GM23248 (cell line): ENCODE measurements around the gene LHX3. TPM values are rescaled to one million over a fixed set of nuclear protein-coding genes. Genes with fewer than 3 reads are reported as not detected.

ENCODE experiments used
- DNase-seq: peaks from one replicate; pipeline ENCODE4 v3.0.0-alpha.2; 2015
- H2AFZ ChIP-seq: fragments of 200-600 bp; sonication (generic); 2 replicates; pipeline ENCODE4 v1.6.1; 2016; ENCODE audit warnings: antibody characterized with exemption
- H3F3A ChIP-seq: fragments of 200-600 bp; sonication (generic); 2 replicates; pipeline ENCODE4 v1.6.1; 2016; ENCODE audit warnings: mild to moderate bottlenecking, antibody characterized with exemption, mixed run types; ENCODE audit not compliant: insufficient read depth
- H3K27ac ChIP-seq: fragments of 200-600 bp; sonication (generic); 2 replicates; pipeline ENCODE4 v1.5.1; 2016; ENCODE audit warnings: mild to moderate bottlenecking
- H3K27me3 ChIP-seq: fragments of 200-600 bp; sonication (generic); replicated peaks from 2 replicates; pipeline ENCODE4 v1.6.1; 2016; ENCODE audit warnings: mild to moderate bottlenecking; ENCODE audit not compliant: insufficient read depth
- H3K36me3 ChIP-seq: fragments of 200-600 bp; sonication (generic); 2 replicates; pipeline ENCODE4 v1.6.1; 2016; ENCODE audit warnings: low read depth, mild to moderate bottlenecking
- H3K4me1 ChIP-seq: fragments of 200-600 bp; sonication (generic); 2 replicates; pipeline ENCODE4 v1.6.1; 2016; ENCODE audit warnings: mild to moderate bottlenecking; ENCODE audit not compliant: insufficient read depth
- H3K4me2 ChIP-seq: fragments of 200-600 bp; sonication (generic); one replicate; pipeline ENCODE4 v1.6.1; 2016; ENCODE audit warnings: mild to moderate bottlenecking; ENCODE audit not compliant: unreplicated experiment
- H3K4me3 ChIP-seq: fragments of 200-600 bp; sonication (generic); 2 replicates; pipeline ENCODE4 v1.5.1; 2016; ENCODE audit warnings: mild to moderate bottlenecking
- H3K79me2 ChIP-seq: fragments of 200-600 bp; sonication (generic); 2 replicates; pipeline ENCODE4 v1.6.1; 2016; ENCODE audit warnings: mild to moderate bottlenecking; ENCODE audit not compliant: insufficient read depth
- H3K9ac ChIP-seq: fragments of 200-600 bp; sonication (generic); 2 replicates; pipeline ENCODE4 v1.6.1; 2016; ENCODE audit warnings: mild to moderate bottlenecking
- H3K9me2 ChIP-seq: fragments of 200-600 bp; sonication (generic); 2 replicates; pipeline ENCODE4 v1.6.1; 2016; ENCODE audit warnings: mixed run types, mild to moderate bottlenecking, moderate library complexity; ENCODE audit not compliant: insufficient read depth
- H3K9me3 ChIP-seq: fragments of 200-600 bp; sonication (generic); one replicate; pipeline ENCODE4 v1.6.1; 2017; ENCODE audit warnings: low read depth
- H4K20me1 ChIP-seq: fragments of 200-600 bp; sonication (generic); 2 replicates; pipeline ENCODE4 v1.6.0; 2016; ENCODE audit not compliant: insufficient read depth
- EZH2 ChIP-seq: fragments of 200-600 bp; sonication (generic); IDR thresholded peaks from 2 replicates; pipeline ENCODE4 v1.6.1; 2018; ENCODE audit warnings: antibody characterized with exemption, mild to moderate bottlenecking; ENCODE audit not compliant: insufficient read depth, poor library complexity, severe bottlenecking
- EZH2phosphoT487 ChIP-seq: fragments of 200-600 bp; sonication (generic); IDR thresholded peaks from 2 replicates; pipeline ENCODE4 v1.6.1; 2018; ENCODE audit warnings: antibody characterized with exemption, moderate library complexity, mild to moderate bottlenecking, low read depth; ENCODE audit not compliant: insufficient read depth
- WGBS, 2 experiments: methylation state at CpG; one replicate each; pipeline ENCODE4 v1.1.6; 2015 to 2017; ENCODE audit warnings: low lambda C conversion rate in 2 of 2, low coverage in 1 of 2; ENCODE audit errors: missing lambda C conversion rate in 2 of 2; 5-methylcytosine and 5-hydroxymethylcytosine counted together
- in situ Hi-C: fragments of 300-500 bp; cut with MboI; formaldehyde crosslinking; loops from 2 replicates; pipeline ENCODE4 v1.15.0; 2020
- polyA plus RNA-seq: library from polyadenylated mRNA; unstranded; fragments of >200 nt; fragmentation: Nextera tagmentation; extraction: Ambion mirVana; gene quantifications from 2 replicates; pipeline ENCODE4 v1.2.1, GENCODE V29; 2016
- total RNA-seq: library from RNA; depleted of rRNA; stranded (reverse); fragments of >200 nt; shearing (Covaris generic); gene quantifications from 2 replicates; pipeline ENCODE4 v1.2.3, GENCODE V29; 2014; rRNA removed

The LHX3 gene
- total and polyA plus RNA-seq, 2 experiments from 2014 or later, result not detected

DNA sequence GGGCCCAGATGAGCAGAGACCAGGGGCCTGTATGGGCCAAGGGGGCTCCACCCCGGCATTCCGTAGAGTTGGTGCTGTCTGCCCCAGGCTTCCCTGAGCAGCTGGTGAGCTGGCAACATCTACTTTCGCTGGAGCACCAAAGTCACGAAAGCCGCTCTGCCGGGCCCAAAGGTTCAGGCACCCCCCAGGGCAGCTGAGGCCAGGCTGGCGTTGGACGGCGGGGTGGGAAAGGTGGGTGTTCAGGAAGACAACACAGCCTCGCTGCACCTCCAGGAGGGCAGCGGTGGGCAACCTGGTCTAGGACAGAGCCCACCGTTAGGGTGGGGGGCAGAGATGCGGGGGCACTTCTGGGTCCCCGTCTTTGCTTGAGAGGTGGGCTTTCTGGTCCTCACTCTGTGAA, 56.2 kb downstream of the LHX3 start:
- Histone ChIP-seq H3F3A (no peaks in the 10 kb centered on the region), H2AFZ (no peak overlapping the region), H3K27me3 (peaks cover 17% of the 10 kb centered on the region; the same call in 1 of the 2 replicates), H3K9me2 (no peaks in the 10 kb centered on the region), H3K4me2 (no peak overlapping the region), H3K36me3 (no peaks in the 10 kb centered on the region), H3K79me2 (no peaks in the 10 kb centered on the region), H4K20me1 (no peaks in the 10 kb centered on the region), H3K27ac (no peak overlapping the region), H3K9me3 (no peaks in the 10 kb centered on the region), H3K4me1 (no peaks in the 10 kb centered on the region), H3K4me3 (no peak overlapping the region), H3K9ac (no peak overlapping the region)
- WGBS, 2 experiments, result 55 to 71% methylated on average over 9 to 14 of the region's 14 CpGs
- TF ChIP-seq EZH2 (no peak), EZH2phosphoT487 (no peak)
- in situ Hi-C loops, result no loop called here
- no peak for DNase-seq

GRCh38 chr9:136147890-136148714, 56.8 kb downstream of the LHX3 start:
- no peak for DNase-seq
- no peak overlapping the region for H2AFZ ChIP-seq
- TF ChIP-seq EZH2phosphoT487, result no peak
- TF ChIP-seq EZH2, result no peak
- no peak overlapping the region for H3K4me3 ChIP-seq
- H3K36me3 ChIP-seq, result no peaks in the 10 kb centered on the region
- no peak overlapping the region for H3K4me2 ChIP-seq
- H3F3A ChIP-seq, result no peaks in the 10 kb centered on the region
- no peaks in the 10 kb centered on the region for H3K79me2 ChIP-seq
- no peaks in the 10 kb centered on the region for H4K20me1 ChIP-seq
- H3K9me2 ChIP-seq, result no peaks in the 10 kb centered on the region
- H3K27me3 ChIP-seq, result peaks cover 17% of the 10 kb centered on the region; the same call in 1 of the 2 replicates
- H3K9ac ChIP-seq, result no peak overlapping the region
- WGBS, 2 experiments, result 11 to 14% methylated on average over 34 to 35 of the region's 35 CpGs
- no peaks in the 10 kb centered on the region for H3K9me3 ChIP-seq
- in situ Hi-C loops, result no loop called here
- no peaks in the 10 kb centered on the region for H3K4me1 ChIP-seq
- no peak overlapping the region for H3K27ac ChIP-seq

DNA sequence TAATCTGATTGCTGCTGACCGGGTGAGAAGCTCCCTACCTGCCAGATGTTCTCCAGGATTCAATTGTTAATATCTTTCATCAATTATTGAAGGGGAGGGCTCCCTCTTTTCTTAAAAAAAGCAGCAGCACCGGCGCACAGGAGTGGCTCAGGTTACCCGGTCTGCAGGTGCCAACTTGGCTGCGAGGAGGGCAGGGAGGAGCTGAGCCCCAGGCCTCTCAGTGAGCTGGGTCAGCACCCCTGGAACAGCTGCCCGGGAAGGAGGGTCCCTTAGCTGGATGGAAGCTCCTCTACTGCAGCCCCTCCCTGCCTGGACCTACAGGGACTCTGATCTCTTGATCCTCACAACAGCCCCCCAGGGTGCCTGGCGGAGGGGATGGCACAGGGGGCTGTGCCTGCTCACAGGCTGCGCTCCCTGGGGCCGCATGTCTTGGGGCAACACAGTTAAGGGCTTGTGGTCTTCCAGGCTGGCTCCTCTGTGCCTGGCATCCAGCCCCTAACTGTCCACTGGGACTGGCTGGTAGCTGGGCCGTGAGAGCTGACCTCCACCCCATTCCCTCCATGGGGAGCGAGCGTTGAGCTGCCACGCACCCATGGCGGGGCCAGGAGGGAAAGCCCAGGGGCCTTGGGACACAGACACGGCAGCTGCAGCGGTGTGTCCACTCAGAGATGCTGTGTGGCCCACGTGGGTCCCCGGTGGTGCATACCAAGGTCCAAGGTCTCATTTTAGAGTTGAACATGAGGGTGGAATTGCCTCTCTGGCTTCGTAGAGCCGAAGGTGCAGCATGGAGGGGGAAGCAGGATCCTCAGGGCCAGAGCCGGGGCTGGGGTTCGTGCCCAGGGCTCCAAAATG, 57.7 kb downstream of the LHX3 start:
- Histone ChIP-seq H3K9me3 (no peaks in the 10 kb centered on the region), H2AFZ (no peak overlapping the region), H3F3A (no peaks in the 10 kb centered on the region), H3K4me2 (no peak overlapping the region), H3K36me3 (no peaks in the 10 kb centered on the region), H3K27me3 (peaks cover 17% of the 10 kb centered on the region; the same call in 1 of the 2 replicates), H3K9ac (no peak overlapping the region), H3K4me3 (no peak overlapping the region), H3K4me1 (no peaks in the 10 kb centered on the region), H3K79me2 (no peaks in the 10 kb centered on the region), H4K20me1 (no peaks in the 10 kb centered on the region), H3K9me2 (no peaks in the 10 kb centered on the region), H3K27ac (no peak overlapping the region)
- in situ Hi-C loops, result no loop called here
- 33 to 43% methylated on average over 21 to 22 of the region's 22 CpGs for WGBS, 2 experiments
- no peak for DNase-seq
- no peak for TF ChIP-seq EZH2
- no peak for TF ChIP-seq EZH2phosphoT487

Other genes with a start within 250 kb of the LHX3 start
- 45.9 and 54.3 TPM in 2 replicates for gene UBAC1, start 243.8 kb downstream of the LHX3 start, total RNA-seq
- gene UBAC1, start 243.8 kb downstream of the LHX3 start, polyA plus RNA-seq, result 29.3 and 29.4 TPM in 2 replicates
- gene NACC2, start 109.8 kb downstream of the LHX3 start, total RNA-seq, result 30.7 and 35.9 TPM in 2 replicates
- 5.2 and 5.3 TPM in 2 replicates for gene NACC2, start 109.8 kb downstream of the LHX3 start, polyA plus RNA-seq
- gene TMEM250, start 86.3 kb downstream of the LHX3 start, total RNA-seq, result 69.7 and 94.0 TPM in 2 replicates
- 25.2 and 25.9 TPM in 2 replicates for gene TMEM250, start 86.3 kb downstream of the LHX3 start, polyA plus RNA-seq
- gene QSOX2, start 40.7 kb upstream of the LHX3 start, total RNA-seq, result 11.7 and 16.4 TPM in 2 replicates
- 1.7 and 1.9 TPM in 2 replicates for gene QSOX2, start 40.7 kb upstream of the LHX3 start, polyA plus RNA-seq
- gene CCDC187, start 99.0 kb upstream of the LHX3 start, total RNA-seq, result not detected in 2 replicates
- gene CCDC187, start 99.0 kb upstream of the LHX3 start, polyA plus RNA-seq, result not detected in 2 replicates
- 51.6 and 57.1 TPM in 2 replicates for gene GPSM1, start 122.4 kb upstream of the LHX3 start, total RNA-seq
- 12.4 and 13.7 TPM in 2 replicates for gene GPSM1, start 122.4 kb upstream of the LHX3 start, polyA plus RNA-seq
- gene DNLZ, start 158.6 kb upstream of the LHX3 start, total RNA-seq, result 12.3 and 49.8 TPM in 2 replicates
- gene DNLZ, start 158.6 kb upstream of the LHX3 start, polyA plus RNA-seq, result 25.9 and 27.1 TPM in 2 replicates
- gene CARD9, start 168.5 kb upstream of the LHX3 start, total RNA-seq, result 0.11 TPM in 1 of 2 replicates, not detected in the other
- gene CARD9, start 168.5 kb upstream of the LHX3 start, polyA plus RNA-seq, result 0.60 and 0.61 TPM in 2 replicates
- 5.2 and 8.2 TPM in 2 replicates for gene SNAPC4, start 195.0 kb upstream of the LHX3 start, total RNA-seq
- gene SNAPC4, start 195.0 kb upstream of the LHX3 start, polyA plus RNA-seq, result 3.3 and 4.4 TPM in 2 replicates
- 36.4 and 50.2 TPM in 2 replicates for gene ENTR1, start 205.5 kb upstream of the LHX3 start, total RNA-seq
- 11.2 and 13.0 TPM in 2 replicates for gene ENTR1, start 205.5 kb upstream of the LHX3 start, polyA plus RNA-seq
- gene PMPCA, start 205.5 kb upstream of the LHX3 start, total RNA-seq, result 58.7 and 102 TPM in 2 replicates
- 77.4 and 81.9 TPM in 2 replicates for gene PMPCA, start 205.5 kb upstream of the LHX3 start, polyA plus RNA-seq
- 8.1 and 12.5 TPM in 2 replicates for gene INPP5E, start 234.7 kb upstream of the LHX3 start, total RNA-seq
- gene INPP5E, start 234.7 kb upstream of the LHX3 start, polyA plus RNA-seq, result 5.0 and 5.2 TPM in 2 replicates